HG03378 (cell line): ENCODE data around the gene HMX1.

Experiments used
- ATAC-seq: cut with Tn5 transposase; IDR thresholded peaks from one replicate; pipeline ENCODE4 v1.9.1; 2021; ENCODE audit warnings: mild to moderate bottlenecking, moderate library complexity; ENCODE audit not compliant: unreplicated experiment

Gene HMX1

GRCh38 chr4:8842614-8843013, 29.0 kb downstream of the HMX1 start:
- no peak for ATAC-seq

DNA sequence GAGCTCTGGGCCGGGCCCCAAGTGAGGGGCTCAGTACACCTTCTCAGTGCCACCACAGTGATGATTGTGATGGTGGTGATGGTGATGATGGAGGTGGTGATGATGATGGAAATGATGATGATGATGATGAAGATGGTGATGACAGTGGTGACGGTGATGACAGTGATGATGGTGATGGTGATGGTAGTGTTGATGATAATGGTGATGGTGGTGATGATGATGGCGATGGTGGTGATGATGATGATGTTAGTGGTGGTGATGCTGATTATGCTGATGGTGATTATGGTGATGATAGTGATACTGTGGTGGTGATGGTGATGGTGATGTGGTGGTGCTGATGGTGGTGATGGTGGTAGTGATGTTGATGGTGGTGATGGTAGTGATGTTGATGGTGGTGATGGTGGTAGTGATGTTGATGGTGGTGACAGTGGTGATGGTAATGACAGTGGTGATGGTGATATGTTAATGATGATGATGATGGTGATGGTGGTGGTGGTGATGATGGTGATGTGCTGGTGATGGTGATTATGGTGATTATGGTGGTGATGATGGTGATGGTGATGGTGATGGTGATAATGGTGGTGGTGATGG, 29.9 kb downstream of the HMX1 start:
- ATAC-seq, result no peak

- no peak for ATAC-seq
These were observed 30.7 kb downstream of the HMX1 start for GRCh38 chr4:8840816-8841455.

GRCh38 chr4:8840006-8840793, 31.4 kb downstream of the HMX1 start:
- no peak for ATAC-seq

GRCh38 chr4:8838961-8839431, 32.6 kb downstream of the HMX1 start:
- no peak for ATAC-seq

- no peak for ATAC-seq
These were observed 33.2 kb downstream of the HMX1 start for GRCh38 chr4:8838296-8838960.

GRCh38 chr4:8837181-8837841, 34.3 kb downstream of the HMX1 start:
- ATAC-seq, result no peak

DNA sequence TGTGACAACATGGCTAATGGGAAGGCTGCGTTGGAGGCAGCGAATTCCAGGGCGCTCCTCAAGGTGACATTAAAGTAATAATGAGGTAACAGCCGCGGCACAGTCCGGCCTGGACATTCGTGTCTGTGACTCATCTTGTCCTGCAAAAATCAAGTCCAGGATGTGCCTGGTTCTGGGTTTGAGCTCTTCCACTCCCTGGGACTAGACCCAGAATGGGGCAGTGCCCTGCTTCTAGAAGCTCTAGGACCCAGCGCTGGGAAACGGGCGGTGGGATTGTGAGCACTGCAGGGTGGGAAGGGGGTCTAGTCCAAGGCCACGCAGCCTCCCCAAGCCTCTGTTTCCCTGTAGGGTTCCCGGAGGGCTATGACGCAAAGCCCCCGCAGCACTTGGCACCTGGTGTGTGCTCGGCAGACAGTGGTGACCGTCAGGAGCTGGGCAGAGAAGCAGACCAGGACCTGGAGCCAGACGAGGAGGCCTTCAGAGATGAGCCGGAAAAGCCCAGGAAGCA, 34.9 kb downstream of the HMX1 start:
- no peak for ATAC-seq

DNA sequence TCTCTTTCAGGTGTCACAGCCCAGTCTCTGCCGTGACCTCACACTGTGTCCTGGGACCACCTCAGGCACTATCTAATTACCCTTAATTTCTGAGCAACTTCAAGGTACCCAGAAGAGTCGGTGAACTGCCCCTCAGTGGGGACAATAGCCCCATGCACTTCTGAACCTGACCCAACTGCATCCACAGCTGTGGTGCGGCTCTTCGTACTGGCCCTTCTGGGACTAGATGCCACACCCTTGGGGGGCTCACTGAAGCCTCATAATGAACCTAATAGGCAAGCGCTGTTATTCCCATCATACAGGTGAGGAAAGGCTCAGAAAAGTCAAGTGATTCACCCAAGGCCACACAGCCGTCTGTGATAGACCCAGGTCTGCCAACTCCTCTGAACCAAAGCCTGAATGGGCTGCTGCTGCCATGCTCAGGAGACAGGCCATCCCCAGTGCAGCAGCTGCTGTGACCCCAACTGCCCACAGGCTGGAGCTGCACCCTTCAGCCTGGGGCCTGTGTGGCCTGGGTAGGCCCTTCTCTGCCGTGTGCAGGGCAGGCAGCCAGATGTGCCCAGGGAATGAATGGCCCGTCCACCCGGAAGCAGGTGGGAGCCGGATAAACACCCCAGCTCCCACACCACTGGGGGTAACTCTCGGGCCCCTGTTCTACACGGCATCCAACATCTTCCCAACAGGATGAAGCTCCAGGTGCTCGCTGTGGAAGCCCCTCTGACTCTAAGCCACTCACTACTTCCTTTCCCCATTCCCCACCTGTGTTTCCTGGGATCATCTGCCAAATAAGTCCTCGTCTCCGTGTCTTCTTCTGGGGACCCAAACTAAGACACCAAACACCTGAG, 35.9 kb downstream of the HMX1 start:
- no peak for ATAC-seq

DNA sequence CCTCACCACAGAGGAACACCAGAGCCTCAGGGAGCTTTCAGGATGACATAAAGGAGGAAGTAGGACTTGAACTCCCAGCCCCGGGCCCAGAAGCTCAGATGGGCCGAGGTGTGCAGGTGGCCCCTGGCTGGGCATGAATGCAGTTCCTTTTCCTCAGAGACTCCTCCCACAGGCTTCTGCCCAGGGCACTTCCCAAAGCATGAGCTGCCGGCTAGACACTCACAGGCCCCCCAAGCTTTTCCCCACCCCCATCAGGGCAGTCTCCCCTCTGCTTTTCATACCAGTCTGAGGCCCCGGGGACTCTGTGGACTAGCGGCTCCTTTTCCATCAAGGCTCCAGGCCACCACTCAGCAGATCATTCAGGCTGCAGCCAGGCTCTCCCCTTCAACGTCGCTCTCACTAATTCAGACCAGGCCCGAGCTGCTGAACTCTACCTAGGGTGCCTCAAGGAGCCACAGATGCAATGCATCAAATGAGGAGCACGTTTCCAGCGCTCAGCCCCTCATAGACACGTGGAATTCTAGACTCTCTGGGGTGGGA, 36.9 kb downstream of the HMX1 start:
- ATAC-seq, result no peak

DNA sequence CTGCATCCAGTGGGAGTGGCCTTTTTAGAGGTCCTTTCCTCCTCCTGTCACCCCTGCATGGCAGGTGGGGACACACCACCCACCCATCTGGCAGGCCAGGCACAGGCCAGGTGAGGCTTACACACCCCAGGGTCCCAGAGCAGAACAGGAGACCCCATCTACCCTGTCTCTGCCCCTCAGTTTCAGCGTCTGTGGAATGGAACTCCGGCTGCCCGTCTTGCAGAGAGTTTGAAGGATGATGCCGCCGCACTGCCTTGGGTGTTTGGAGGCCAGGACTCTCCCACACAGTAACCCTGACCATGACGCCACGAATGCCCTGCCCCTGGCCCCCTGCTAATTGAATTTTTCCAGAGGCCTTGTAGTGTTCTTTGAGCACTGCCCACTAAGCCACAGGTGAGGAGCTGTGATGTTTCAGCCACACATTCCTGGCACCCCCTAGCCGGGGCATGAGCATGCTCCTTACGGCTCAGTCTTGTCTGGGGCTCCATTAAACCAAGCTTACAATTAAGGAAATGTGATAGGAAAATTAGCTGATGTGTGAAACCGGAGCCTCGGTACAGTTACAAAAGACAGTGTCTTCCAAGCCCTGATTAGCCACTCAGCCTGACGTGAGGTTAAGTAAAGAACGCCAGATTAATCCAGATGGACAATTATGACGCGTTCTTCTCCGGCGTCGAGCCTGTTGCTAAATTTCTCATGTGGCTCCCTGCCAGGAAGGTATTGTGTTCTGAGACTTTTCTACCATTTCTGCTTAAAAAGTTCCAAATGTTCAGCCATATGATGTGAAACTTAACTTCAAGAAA, 39.3 kb downstream of the HMX1 start:
- no peak for ATAC-seq

GRCh38 chr4:8831221-8832112, 40.2 kb downstream of the HMX1 start:
- no peak for ATAC-seq

- ATAC-seq, result no peak
These were observed 40.9 kb downstream of the HMX1 start for GRCh38 chr4:8830611-8831200.

GRCh38 chr4:8830056-8830455, 41.6 kb downstream of the HMX1 start:
- no peak for ATAC-seq

GRCh38 chr4:8829584-8829983, 42.1 kb downstream of the HMX1 start:
- no peak for ATAC-seq

- ATAC-seq, result no peak
These were observed 42.8 kb downstream of the HMX1 start for GRCh38 chr4:8828869-8829268.

DNA sequence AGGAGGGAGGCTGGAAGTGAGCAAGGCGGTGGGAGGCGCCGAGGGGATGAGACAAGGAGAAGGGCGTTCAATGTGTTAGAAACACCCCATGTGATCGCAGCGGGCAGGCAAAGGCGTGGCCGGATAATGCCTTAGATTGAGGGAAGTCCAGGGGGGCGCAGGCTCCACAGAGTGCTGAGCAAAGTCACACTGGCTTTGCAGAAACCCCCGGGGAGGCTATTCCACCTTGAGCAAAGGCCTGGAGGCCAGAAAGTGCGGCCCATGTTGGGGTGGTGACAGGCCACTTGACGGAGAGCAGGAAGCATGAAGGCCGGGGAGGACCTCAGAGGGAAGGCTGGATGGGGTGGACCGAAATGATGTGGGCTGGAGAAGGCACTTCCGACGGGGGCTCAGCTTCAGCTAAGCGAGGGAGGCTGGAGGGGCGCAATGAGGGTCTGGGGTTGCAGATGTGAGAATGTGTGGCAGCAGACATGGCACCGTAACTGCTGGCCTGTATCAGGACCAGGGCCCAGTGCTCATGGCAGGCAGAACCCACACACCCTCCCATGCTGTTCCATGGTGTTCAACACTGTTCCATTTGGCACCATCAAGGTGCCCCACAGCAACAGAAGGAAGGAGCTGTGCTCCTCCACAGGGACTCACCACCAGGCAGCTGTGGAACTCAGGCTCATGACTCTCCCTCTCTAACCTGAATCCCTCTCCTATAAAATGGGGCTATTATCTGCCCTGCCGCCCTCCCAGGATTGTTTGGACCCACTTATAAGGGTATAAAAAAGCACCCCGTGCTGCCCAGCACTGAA, 50.3 kb downstream of the HMX1 start:
- no peak for ATAC-seq
